ENCODE measurements around the gene ANO10.

- TF ChIP-seq CTCF (IDR thresholded peaks at IDR 0.05; ENCODE audit: insufficient read depth, low read depth, low read length) = no peak
- TF ChIP-seq EZH2 (IDR thresholded peaks at IDR 0.05; ENCODE audit: insufficient read depth, low read length) = no peak
These were observed 220.8 kb downstream of the ANO10 start for GRCh38 chr3:43400781-43401730.
